AG09319 (cell line): Measurements from ENCODE around the gene STAMBPL1.
"Not testable (repeated sequence)": the region's sequence is repeated elsewhere in the genome, so short reads cannot be mapped to it uniquely, and the experiment has no call there.

ENCODE experiments used
- DNase-seq: peaks from one replicate; pipeline ENCODE4 v3.0.0-alpha.2; 2010; ENCODE audit warnings: low read depth; ENCODE audit errors: extremely low read depth
- CTCF ChIP-seq: IDR thresholded peaks from 2 replicates; pipeline ENCODE4 v1.5.1; 2011; ENCODE audit warnings: low read depth, mild to moderate bottlenecking, inconsistent platforms, low read length, moderate library complexity

STAMBPL1 gene

GRCh38 chr10:88835096-88835909 lies 44.7 kb upstream of the STAMBPL1 start:
- peak; percentile 69 for DNase-seq
- TF ChIP-seq CTCF, result peak; percentile 84

- no peak for TF ChIP-seq CTCF
These were observed 44.2 kb upstream of the STAMBPL1 start for GRCh38 chr10:88835910-88836221.

GRCh38 chr10:88837632-88838031 lies 42.4 kb upstream of the STAMBPL1 start:
- DNase-seq, result not testable (repeated sequence)

More at GRCh38 chr10:88835910-88836221, 44.2 kb upstream of the STAMBPL1 start:
- DNase-seq, result no peak

- TF ChIP-seq CTCF, result no peak
These were observed 41.2 kb upstream of the STAMBPL1 start for GRCh38 chr10:88838766-88839350.

GRCh38 chr10:88840104-88840503 lies 39.9 kb upstream of the STAMBPL1 start:
- no peak for TF ChIP-seq CTCF
- no peak for DNase-seq

More at GRCh38 chr10:88838766-88839350, 41.2 kb upstream of the STAMBPL1 start:
- no peak for DNase-seq

GRCh38 chr10:88840881-88841280 lies 39.2 kb upstream of the STAMBPL1 start:
- DNase-seq, result no peak

GRCh38 chr10:88841316-88842111 lies 38.5 kb upstream of the STAMBPL1 start:
- no peak for DNase-seq
- TF ChIP-seq CTCF, result no peak

More at GRCh38 chr10:88840881-88841280, 39.2 kb upstream of the STAMBPL1 start:
- no peak for TF ChIP-seq CTCF
